Activated CD8-positive, alpha-beta T cell treated with anti-CD3 and anti-CD28 coated beads for 36 hours (primary cell): ENCODE measurements around the gene DHX57. TPM values are rescaled to one million over a fixed set of nuclear protein-coding genes. Genes with fewer than 3 reads are reported as not detected.

ENCODE experiments used
- ATAC-seq: fragments of 200-7000 bp; cut with Tn5 transposase; one replicate; pipeline ENCODE4 v1.10.0; 2021; ENCODE audit warnings: mild to moderate bottlenecking, moderate library complexity
- CTCF ChIA-PET: fragments of 350-600 bp; sonication (Branson Sonifier 250); formaldehyde crosslinking; loops from one replicate; lab custom pipeline; 2021; ENCODE audit warnings: antibody characterized with exemption; lab: Charles Lee
- POLR2A ChIA-PET: fragments of 350-600 bp; sonication (Branson Sonifier 250); formaldehyde crosslinking; loops from one replicate; lab custom pipeline; 2021; ENCODE audit warnings: antibody characterized with exemption; lab: Charles Lee
- DNase-seq: peaks from one replicate; pipeline ENCODE4 v3.0.0-alpha.2; 2020
- H3K27ac Mint-ChIP-seq: one replicate; pipeline ENCODE4 v1.8.0; 2021; ENCODE audit warnings: mild to moderate bottlenecking, mixed read lengths
- H3K27me3 Mint-ChIP-seq: one replicate; pipeline ENCODE4 v1.8.0; 2021; ENCODE audit warnings: mixed read lengths
- H3K36me3 Mint-ChIP-seq: one replicate; pipeline ENCODE4 v1.8.0; 2021; ENCODE audit warnings: low read depth, mixed read lengths
- H3K4me1 Mint-ChIP-seq: one replicate; pipeline ENCODE4 v1.8.0; 2021; ENCODE audit warnings: low read depth, mixed read lengths
- H3K4me3 Mint-ChIP-seq: one replicate; pipeline ENCODE4 v1.8.0; 2021; ENCODE audit warnings: mild to moderate bottlenecking, moderate library complexity, mixed read lengths
- H3K9me3 Mint-ChIP-seq: one replicate; pipeline ENCODE4 v1.8.0; 2021; ENCODE audit warnings: mixed read lengths
- intact Hi-C: fragments of 100-400 bp; cut with micrococcal nuclease; formaldehyde crosslinking; loops from one replicate; pipeline ENCODE4 v1.10.0; 2022
- total RNA-seq, 2 experiments: library from RNA; stranded (reverse); gene quantifications; one replicate each; pipeline ENCODE4 v1.2.3, GENCODE V29; 2021
- TF ChIP-seq, protein P1 (sequence below): fragments of 200-600 bp; IDR thresholded peaks from one replicate; pipeline ENCODE4 v1.8.0; 2022; ENCODE audit warnings: antibody characterized with exemption, mild to moderate bottlenecking

The DHX57 gene
- total RNA-seq, 2 experiments from 2014 or later, result 12.9 to 15.2 TPM

DNA sequence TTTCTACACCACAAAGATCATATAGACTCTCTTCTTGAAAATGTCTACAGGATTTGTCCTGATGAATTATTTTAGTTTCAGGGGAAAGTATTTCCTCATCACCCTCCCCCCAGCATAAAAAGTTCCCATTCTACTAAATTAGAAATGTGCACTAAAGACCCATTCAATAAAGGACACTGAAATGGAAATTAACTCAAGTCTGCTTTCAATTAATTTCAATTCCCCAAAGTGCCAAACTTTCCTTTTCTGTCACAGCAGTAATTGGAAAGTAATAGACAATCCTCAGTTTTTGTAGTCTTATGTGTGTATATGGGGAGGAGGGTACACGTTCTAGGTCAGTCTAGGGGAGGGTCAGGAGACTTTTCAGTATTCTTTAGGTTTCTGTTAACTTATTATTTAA lies 35.5 kb upstream of the DHX57 start:
- no peaks in the 10 kb centered on the region for H3K36me3 Mint-ChIP-seq
- H3K9me3 Mint-ChIP-seq, result no peaks in the 10 kb centered on the region
- POLR2A ChIA-PET, result no interaction called here
- DNase-seq (no peak), ATAC-seq (no peak)
- CTCF ChIA-PET, result no interaction called here
- TF ChIP-seq, protein P1, sequence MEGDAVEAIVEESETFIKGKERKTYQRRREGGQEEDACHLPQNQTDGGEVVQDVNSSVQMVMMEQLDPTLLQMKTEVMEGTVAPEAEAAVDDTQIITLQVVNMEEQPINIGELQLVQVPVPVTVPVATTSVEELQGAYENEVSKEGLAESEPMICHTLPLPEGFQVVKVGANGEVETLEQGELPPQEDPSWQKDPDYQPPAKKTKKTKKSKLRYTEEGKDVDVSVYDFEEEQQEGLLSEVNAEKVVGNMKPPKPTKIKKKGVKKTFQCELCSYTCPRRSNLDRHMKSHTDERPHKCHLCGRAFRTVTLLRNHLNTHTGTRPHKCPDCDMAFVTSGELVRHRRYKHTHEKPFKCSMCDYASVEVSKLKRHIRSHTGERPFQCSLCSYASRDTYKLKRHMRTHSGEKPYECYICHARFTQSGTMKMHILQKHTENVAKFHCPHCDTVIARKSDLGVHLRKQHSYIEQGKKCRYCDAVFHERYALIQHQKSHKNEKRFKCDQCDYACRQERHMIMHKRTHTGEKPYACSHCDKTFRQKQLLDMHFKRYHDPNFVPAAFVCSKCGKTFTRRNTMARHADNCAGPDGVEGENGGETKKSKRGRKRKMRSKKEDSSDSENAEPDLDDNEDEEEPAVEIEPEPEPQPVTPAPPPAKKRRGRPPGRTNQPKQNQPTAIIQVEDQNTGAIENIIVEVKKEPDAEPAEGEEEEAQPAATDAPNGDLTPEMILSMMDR, result no peak
- no peaks in the 10 kb centered on the region for H3K27me3 Mint-ChIP-seq
- no peak overlapping the region for H3K4me3 Mint-ChIP-seq
- no peak overlapping the region for H3K27ac Mint-ChIP-seq
- peaks cover 9% of the 10 kb centered on the region for H3K4me1 Mint-ChIP-seq
- intact Hi-C loops, result no loop called here

DNA sequence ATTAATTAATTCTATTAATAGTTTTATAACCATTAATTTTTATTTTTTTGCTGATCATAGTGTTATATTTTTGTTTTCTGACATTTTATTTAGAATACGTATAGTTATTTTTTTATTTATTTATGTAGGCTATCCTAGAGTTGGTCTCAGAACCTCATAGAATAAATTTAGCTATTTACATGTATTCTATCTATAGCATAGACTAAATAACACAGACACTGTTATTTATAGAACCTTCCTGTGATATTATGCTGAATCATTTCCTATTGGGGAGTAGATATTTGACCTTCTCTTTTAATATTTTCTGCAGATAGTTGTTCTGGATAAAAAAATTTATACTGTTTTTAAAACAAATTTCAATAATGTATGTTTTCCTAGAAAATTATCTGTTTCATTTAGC lies 34.1 kb upstream of the DHX57 start:
- H3K27me3 Mint-ChIP-seq, result no peaks in the 10 kb centered on the region
- TF ChIP-seq, protein P1, result no peak
- ChIA-PET POLR2A (interaction anchor here (1.0 kb wide), 1 partner anchor 50 kb away, joined by 3 read pairs; no protein-coding TSS in a partner anchor), CTCF (no interaction called here)
- no peak overlapping the region for H3K27ac Mint-ChIP-seq
- no peak for DNase-seq
- intact Hi-C loops, result no loop called here
- ATAC-seq, result no peak
- H3K36me3 Mint-ChIP-seq, result no peaks in the 10 kb centered on the region
- peaks cover 9% of the 10 kb centered on the region for H3K4me1 Mint-ChIP-seq
- no peaks in the 10 kb centered on the region for H3K9me3 Mint-ChIP-seq
- H3K4me3 Mint-ChIP-seq, result no peak overlapping the region

DNA sequence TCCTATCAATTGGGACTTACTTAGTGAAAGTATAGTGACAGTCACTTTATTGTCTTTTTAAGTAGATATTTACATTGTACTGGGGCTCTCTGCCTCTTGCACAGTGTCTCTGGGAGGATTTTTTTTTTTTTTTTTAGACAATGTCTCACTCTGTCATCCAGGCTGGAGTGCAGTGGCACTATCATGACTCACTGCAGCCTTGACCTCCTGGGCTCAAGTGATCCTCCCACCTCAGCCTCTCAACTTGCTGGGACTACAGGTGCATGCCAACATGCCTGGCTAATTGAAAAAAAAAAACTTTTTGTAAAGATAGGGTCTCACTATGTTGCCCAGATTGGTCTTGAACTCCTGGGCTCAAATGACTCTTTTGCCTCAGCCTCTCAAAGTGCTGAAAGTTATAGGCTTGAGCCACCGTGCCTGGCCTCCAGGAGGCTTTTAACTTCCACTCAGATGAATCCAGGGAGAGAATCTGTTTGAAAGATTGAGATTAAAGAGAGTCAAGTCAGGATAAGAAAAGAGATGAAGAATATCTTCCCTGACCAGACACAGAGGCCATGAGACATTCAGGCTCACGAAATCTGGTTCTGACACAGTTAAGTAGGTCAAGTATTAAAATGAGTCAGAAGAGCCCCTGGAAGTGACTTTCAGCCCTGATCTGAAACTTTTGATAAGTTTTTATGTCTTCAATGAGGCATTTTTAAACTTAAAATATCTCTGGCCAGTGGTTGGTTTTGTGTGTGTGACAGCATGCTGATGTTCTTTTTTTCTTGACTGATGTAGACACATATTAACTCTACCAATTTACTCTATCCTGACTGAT lies 32.2 kb upstream of the DHX57 start:
- DNase-seq (peak; percentile 26), ATAC-seq (peak; percentile 86)
- TF ChIP-seq, protein P1, result no peak
- no peaks in the 10 kb centered on the region for H3K27me3 Mint-ChIP-seq
- POLR2A ChIA-PET, result interaction anchor here (0.5 to 0.6 kb wide), 2 partner anchors 157 to 318 kb away, joined by 3 read pairs; partner anchors contain the start of gene SRSF7
- H3K36me3 Mint-ChIP-seq, result no peaks in the 10 kb centered on the region
- CTCF ChIA-PET, result interaction anchor here (0.8 kb wide), 1 partner anchor 40 kb away, joined by 3 read pairs; no protein-coding TSS in a partner anchor
- no peaks in the 10 kb centered on the region for H3K9me3 Mint-ChIP-seq
- H3K4me3 Mint-ChIP-seq, result no peak overlapping the region
- peaks cover 9% of the 10 kb centered on the region for H3K4me1 Mint-ChIP-seq
- intact Hi-C loops, result no loop called here
- H3K27ac Mint-ChIP-seq, result peak overlapping the region; percentile 50

DNA sequence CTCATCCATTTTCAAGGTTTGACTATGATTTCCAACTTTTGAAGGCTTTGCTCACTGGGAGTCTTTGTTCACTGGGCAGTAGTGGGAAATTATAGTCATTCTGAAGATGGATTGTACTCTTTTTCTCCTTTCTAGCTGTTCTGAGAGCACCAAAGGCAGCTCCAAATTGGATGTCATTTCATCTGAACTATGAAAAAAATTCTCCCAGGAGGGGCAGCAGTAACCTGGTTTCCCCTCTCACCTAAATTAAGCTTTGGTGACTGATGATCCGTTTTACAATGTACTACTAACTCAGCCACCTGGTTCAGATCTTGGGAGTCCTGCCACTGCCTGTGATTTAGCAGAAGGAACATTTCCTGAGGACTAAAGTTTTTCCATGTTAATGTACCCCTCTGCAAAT lies 31.5 kb upstream of the DHX57 start:
- CTCF ChIA-PET, result interaction anchor here (0.8 kb wide), 1 partner anchor 40 kb away, joined by 3 read pairs; no protein-coding TSS in a partner anchor
- intact Hi-C loops, result no loop called here
- POLR2A ChIA-PET, result interaction anchor here (0.5 to 0.6 kb wide), 2 partner anchors 156 to 317 kb away, joined by 3 read pairs; partner anchors contain the start of gene SRSF7
- ATAC-seq, result no peak
- no peak overlapping the region for H3K4me3 Mint-ChIP-seq
- TF ChIP-seq, protein P1, result no peak
- H3K9me3 Mint-ChIP-seq, result no peaks in the 10 kb centered on the region
- no peaks in the 10 kb centered on the region for H3K27me3 Mint-ChIP-seq
- no peak overlapping the region for H3K27ac Mint-ChIP-seq
- no peak for DNase-seq
- no peaks in the 10 kb centered on the region for H3K36me3 Mint-ChIP-seq
- H3K4me1 Mint-ChIP-seq, result peaks cover 9% of the 10 kb centered on the region

DNA sequence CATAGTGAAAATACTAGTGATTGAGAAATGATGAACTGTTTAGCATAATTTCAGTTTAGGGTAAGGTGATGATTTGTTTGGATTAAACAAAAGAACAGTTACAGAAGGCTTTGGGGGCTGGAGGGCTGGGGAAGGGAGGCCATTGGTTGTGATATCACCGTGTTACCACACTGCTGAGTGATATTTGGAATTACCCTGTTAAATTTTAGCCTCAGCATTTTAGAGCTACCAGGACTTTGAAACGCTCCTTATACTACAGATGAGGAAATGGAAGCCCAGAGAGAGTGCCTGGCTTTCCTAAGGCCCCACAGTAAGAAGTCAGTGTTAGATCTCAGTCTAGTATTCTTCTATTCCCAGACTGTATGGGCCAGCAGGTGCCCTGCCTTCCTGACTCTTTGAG lies 29.5 kb upstream of the DHX57 start:
- Mint-ChIP-seq H3K4me1 (peaks cover 9% of the 10 kb centered on the region), H3K9me3 (no peaks in the 10 kb centered on the region), H3K27me3 (no peaks in the 10 kb centered on the region), H3K4me3 (no peak overlapping the region), H3K27ac (no peak overlapping the region), H3K36me3 (no peaks in the 10 kb centered on the region)
- intact Hi-C loops, result no loop called here
- DNase-seq, result no peak
- POLR2A ChIA-PET, result no interaction called here
- ATAC-seq, result no peak
- CTCF ChIA-PET, result no interaction called here
- TF ChIP-seq, protein P1, result no peak
